Measurements from ENCODE around the gene AP1S1.
"Not testable (repeated sequence)": the region's sequence is repeated elsewhere in the genome, so short reads cannot be mapped to it uniquely, and the experiment has no call there.

The AP1S1 gene

GRCh38 chr7:101118856-101119255, 35.4 kb upstream of the AP1S1 start:
- H3K79me2 ChIP-seq (ENCODE audit: insufficient read depth, low read depth) = no peaks in the 10 kb centered on the region
- TF ChIP-seq, protein P1, sequence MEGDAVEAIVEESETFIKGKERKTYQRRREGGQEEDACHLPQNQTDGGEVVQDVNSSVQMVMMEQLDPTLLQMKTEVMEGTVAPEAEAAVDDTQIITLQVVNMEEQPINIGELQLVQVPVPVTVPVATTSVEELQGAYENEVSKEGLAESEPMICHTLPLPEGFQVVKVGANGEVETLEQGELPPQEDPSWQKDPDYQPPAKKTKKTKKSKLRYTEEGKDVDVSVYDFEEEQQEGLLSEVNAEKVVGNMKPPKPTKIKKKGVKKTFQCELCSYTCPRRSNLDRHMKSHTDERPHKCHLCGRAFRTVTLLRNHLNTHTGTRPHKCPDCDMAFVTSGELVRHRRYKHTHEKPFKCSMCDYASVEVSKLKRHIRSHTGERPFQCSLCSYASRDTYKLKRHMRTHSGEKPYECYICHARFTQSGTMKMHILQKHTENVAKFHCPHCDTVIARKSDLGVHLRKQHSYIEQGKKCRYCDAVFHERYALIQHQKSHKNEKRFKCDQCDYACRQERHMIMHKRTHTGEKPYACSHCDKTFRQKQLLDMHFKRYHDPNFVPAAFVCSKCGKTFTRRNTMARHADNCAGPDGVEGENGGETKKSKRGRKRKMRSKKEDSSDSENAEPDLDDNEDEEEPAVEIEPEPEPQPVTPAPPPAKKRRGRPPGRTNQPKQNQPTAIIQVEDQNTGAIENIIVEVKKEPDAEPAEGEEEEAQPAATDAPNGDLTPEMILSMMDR (conservative IDR thresholded peaks at IDR 0.05; ENCODE audit: low read depth, low read length) = no peak
- H2AFZ ChIP-seq (ENCODE audit: low read depth) = no peak overlapping the region
- no peak overlapping the region for H3K4me2 ChIP-seq
- H3K36me3 ChIP-seq (ENCODE audit: insufficient read depth) = no peaks in the 10 kb centered on the region
- H3K4me1 ChIP-seq (ENCODE audit: low read depth, poor library complexity, severe bottlenecking) = no peaks in the 10 kb centered on the region
- H3K4me3 ChIP-seq (IDR thresholded peaks at IDR 0.05; ENCODE audit: insufficient read depth, low read depth, low read length) = no peak overlapping the region
- no peak overlapping the region for H3K27ac ChIP-seq
- no peaks in the 10 kb centered on the region for H4K20me1 ChIP-seq (ENCODE audit: insufficient read depth)
- peaks cover 98% of the 10 kb centered on the region for H3K27me3 ChIP-seq (ENCODE audit: insufficient read depth, low read depth)
- no peak overlapping the region for H3K9ac ChIP-seq

DNA sequence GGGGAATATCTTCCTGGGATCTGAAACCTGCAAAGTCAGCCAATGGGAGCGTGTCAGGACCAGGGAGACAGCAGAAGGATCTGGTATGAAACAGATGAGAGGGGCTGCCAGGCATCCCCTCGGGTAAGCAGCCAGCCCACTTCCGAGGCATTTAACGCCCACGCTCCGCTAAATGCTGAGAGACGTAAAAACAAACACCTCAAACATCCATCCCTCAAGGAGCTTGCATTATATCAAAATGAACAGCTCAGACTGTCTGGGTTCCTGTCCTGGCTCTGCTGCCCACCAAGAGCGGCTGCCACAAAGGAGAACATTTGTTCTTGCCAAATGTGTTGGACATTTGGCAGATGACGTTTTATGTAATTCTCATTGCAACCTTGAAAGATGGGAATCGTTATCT, 34.4 kb upstream of the AP1S1 start:
- Histone ChIP-seq H3K27ac (no peak overlapping the region), H3K27me3 (ENCODE audit: insufficient read depth, low read depth) (peaks cover 99% of the 10 kb centered on the region), H3K4me2 (no peak overlapping the region), H3K9ac (no peak overlapping the region), H2AFZ (ENCODE audit: low read depth) (no peak overlapping the region), H3K4me1 (ENCODE audit: low read depth, poor library complexity, severe bottlenecking) (peaks cover 6% of the 10 kb centered on the region), H3K79me2 (ENCODE audit: insufficient read depth, low read depth) (no peaks in the 10 kb centered on the region), H3K4me3 (IDR thresholded peaks at IDR 0.05; ENCODE audit: insufficient read depth, low read depth, low read length) (no peak overlapping the region), H3K36me3 (ENCODE audit: insufficient read depth) (no peaks in the 10 kb centered on the region), H4K20me1 (ENCODE audit: insufficient read depth) (no peaks in the 10 kb centered on the region)
- TF ChIP-seq, protein P1 (conservative IDR thresholded peaks at IDR 0.05; ENCODE audit: low read depth, low read length) = no peak

DNA sequence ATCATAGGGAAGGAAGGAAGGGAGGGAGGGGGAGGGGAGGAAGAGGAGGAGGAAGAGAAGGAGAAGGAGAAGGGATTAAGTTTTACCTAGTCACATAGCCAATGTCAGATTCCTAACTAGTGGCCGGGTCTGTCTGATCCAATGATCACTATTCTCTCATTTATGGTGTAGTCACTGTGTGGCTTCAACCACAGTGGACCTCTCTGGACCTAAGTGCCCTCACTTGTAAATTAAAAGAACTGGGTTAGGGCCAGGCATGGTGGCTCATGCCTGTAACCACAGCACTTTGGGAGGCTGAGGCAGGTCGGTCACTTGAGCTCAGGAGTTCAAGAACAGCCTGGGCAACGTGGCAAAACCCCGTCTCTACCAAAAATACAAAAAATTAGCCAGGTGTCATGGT, 34.0 kb upstream of the AP1S1 start:
- Histone ChIP-seq H3K4me1 (ENCODE audit: low read depth, poor library complexity, severe bottlenecking) (peaks cover 8% of the 10 kb centered on the region), H3K4me2 (no peak overlapping the region), H3K4me3 (IDR thresholded peaks at IDR 0.05; ENCODE audit: insufficient read depth, low read depth, low read length) (no peak overlapping the region), H3K36me3 (ENCODE audit: insufficient read depth) (no peaks in the 10 kb centered on the region), H3K79me2 (ENCODE audit: insufficient read depth, low read depth) (no peaks in the 10 kb centered on the region), H4K20me1 (ENCODE audit: insufficient read depth) (no peaks in the 10 kb centered on the region), H3K27ac (no peak overlapping the region), H2AFZ (ENCODE audit: low read depth) (no peak overlapping the region), H3K27me3 (ENCODE audit: insufficient read depth, low read depth) (peaks cover 99% of the 10 kb centered on the region), H3K9ac (no peak overlapping the region)
- TF ChIP-seq, protein P1 (conservative IDR thresholded peaks at IDR 0.05; ENCODE audit: low read depth, low read length) = no peak

DNA sequence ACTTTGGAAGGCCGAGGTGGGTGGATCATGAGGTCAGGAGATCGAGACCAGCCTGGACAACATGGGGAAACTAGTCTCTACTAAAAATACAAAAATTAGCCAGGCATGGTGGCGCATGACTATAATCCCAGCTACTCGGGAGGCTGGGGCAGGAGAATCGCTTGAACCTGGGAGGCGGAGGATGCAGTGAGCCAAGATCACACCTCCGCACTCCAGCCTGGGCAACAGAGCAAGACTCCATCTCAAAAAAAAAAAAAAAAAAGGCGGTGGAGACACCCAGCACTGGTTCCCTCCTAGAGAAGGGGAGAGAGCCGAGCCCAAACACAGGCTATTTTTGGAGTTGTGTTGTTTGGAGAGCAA, 32.7 kb upstream of the AP1S1 start:
- peaks cover 99% of the 10 kb centered on the region for H3K27me3 ChIP-seq (ENCODE audit: insufficient read depth, low read depth)
- not testable (repeated sequence) for H3K79me2 ChIP-seq (ENCODE audit: insufficient read depth, low read depth); H3K9ac ChIP-seq; H4K20me1 ChIP-seq (ENCODE audit: insufficient read depth); H3K4me1 ChIP-seq (ENCODE audit: low read depth, poor library complexity, severe bottlenecking); H3K27ac ChIP-seq; H3K4me2 ChIP-seq; H3K4me3 ChIP-seq (IDR thresholded peaks at IDR 0.05; ENCODE audit: insufficient read depth, low read depth, low read length); H3K36me3 ChIP-seq (ENCODE audit: insufficient read depth); H2AFZ ChIP-seq (ENCODE audit: low read depth)

DNA sequence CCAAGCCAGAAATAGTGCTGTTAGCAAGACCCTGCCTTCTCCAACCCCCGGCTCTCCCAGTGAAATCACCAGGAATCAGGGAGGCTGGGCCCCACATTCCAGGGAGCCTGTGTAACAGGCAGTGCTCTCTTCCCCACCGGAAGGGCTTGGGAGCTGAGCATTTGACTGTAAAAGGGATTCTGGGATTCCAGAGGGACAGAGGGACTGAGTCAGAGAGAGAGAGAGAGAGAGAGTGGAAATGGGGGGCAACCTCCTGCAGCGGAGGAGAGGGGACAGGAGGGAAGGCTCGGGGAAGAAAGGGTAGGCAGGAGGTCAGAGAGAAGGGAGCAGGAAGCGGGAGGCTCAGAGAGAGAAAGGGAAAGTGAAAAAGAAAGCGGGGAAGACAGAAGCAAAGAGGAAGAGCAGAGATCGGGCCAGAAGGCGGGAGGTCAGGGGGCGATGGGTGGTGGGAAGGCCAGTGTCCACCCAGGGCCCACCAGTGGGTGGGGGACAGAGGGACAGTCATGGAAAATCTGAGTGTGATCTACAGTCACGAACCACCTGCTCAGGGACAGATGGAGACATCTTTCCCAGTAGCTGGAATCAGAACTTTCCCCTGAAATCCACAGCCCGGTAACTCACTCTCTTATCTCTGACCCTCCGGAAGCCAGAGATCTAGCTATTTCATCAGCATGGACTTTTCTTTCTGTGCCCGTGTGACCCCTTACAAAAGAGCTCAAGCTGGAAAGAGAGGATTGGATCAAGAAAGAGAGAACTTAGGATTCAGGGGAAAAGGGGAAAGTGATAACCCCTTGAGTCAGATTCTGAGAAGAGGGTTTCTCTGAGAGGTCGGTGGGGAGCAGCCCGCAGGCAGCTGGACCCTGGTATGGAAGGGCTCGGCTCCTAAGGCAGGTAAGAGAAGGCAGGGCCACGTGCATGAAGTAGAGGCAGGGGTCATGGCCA, 32.0 kb upstream of the AP1S1 start:
- Histone ChIP-seq H3K4me1 (ENCODE audit: low read depth, poor library complexity, severe bottlenecking) (peaks cover 8% of the 10 kb centered on the region), H3K27me3 (ENCODE audit: insufficient read depth, low read depth) (peaks cover 99% of the 10 kb centered on the region), H3K36me3 (ENCODE audit: insufficient read depth) (no peaks in the 10 kb centered on the region), H2AFZ (ENCODE audit: low read depth) (no peak overlapping the region), H4K20me1 (ENCODE audit: insufficient read depth) (no peaks in the 10 kb centered on the region), H3K79me2 (ENCODE audit: insufficient read depth, low read depth) (no peaks in the 10 kb centered on the region), H3K4me3 (IDR thresholded peaks at IDR 0.05; ENCODE audit: insufficient read depth, low read depth, low read length) (no peak overlapping the region), H3K4me2 (no peak overlapping the region), H3K27ac (no peak overlapping the region), H3K9ac (no peak overlapping the region)
- TF ChIP-seq, protein P1 (conservative IDR thresholded peaks at IDR 0.05; ENCODE audit: low read depth, low read length) = no peak

Data from KMS-11 (cell line).